Esophagus muscularis mucosa (tissue), 4 donors: ENCODE data around the gene ARID5A. TPM values are rescaled to one million over a fixed set of nuclear protein-coding genes. Genes with fewer than 3 reads are reported as not detected.

Experiments
- DNase-seq: peaks from one replicate; pipeline ENCODE4 v3.0.0-alpha.2; 2017; ENCODE audit errors: extremely low spot score
- H3K27ac ChIP-seq, 4 donors: fragments of 200-600 bp; sonication (generic); replicated peaks in 1 of 4; 1 replicate in 3 of 4; 2 replicates in 1 of 4; pipeline ENCODE4 v1.5.1; 2016 to 2019; ENCODE audit warnings: mild to moderate bottlenecking in 1 of 4
- H3K27me3 ChIP-seq, 4 donors: fragments of 200-600 bp; sonication (generic); one replicate each; pipeline versions ENCODE4 v1.5.1 to v1.6.0; 2016 to 2019
- H3K36me3 ChIP-seq, 4 donors: fragments of 200-600 bp; sonication (generic); one replicate each; pipeline ENCODE4 v1.5.1; 2016 to 2019
- H3K4me1 ChIP-seq, 4 donors: fragments of 200-600 bp; sonication (generic); one replicate each; pipeline ENCODE4 v1.5.1; 2016 to 2019
- H3K4me3 ChIP-seq, 4 donors: fragments of 200-600 bp; sonication (generic); 1 replicate in 2 of 4; 2 replicates in 2 of 4; pipeline ENCODE4 v1.5.1; 2016 to 2019; ENCODE audit warnings: mild to moderate bottlenecking in 4 of 4, moderate library complexity in 1 of 4
- H3K9me3 ChIP-seq, 4 donors: fragments of 200-600 bp; sonication (generic); 1 replicate in 3 of 4; 2 replicates in 1 of 4; pipeline ENCODE4 v1.5.1; 2016 to 2019
- CTCF ChIP-seq, 3 experiments: fragments of 200-600 bp in 2 of 3; fragments of 450-650 bp in 1 of 3; sonication (generic) in 2 of 3; IDR thresholded peaks; one replicate each; pipeline ENCODE4 v1.5.1; 2017 to 2019; ENCODE audit warnings: antibody characterized with exemption in 3 of 3, mild to moderate bottlenecking in 2 of 3, moderate library complexity in 1 of 3
- EP300 ChIP-seq: sonication (generic); formaldehyde crosslinking; IDR thresholded peaks from one replicate; pipeline ENCODE4 v1.6.1; 2017; ENCODE audit warnings: antibody characterized with exemption
- POLR2A ChIP-seq: fragments of 450-650 bp; IDR thresholded peaks from one replicate; pipeline ENCODE4 v1.6.1; 2017; ENCODE audit warnings: antibody characterized with exemption, moderate library complexity, mild to moderate bottlenecking, low read depth
- POLR2AphosphoS5 ChIP-seq, 2 donors: sonication (generic); formaldehyde crosslinking; IDR thresholded peaks; one replicate each; pipeline ENCODE4 v1.6.1; 2017; ENCODE audit warnings: antibody characterized with exemption in 2 of 2
- WGBS: methylation state at CpG from one replicate; pipeline ENCODE4 v1.1.5; 2018; 5-methylcytosine and 5-hydroxymethylcytosine counted together
- intact Hi-C: fragments of 100-400 bp; cut with DNase I; formaldehyde crosslinking; loops from one replicate; pipeline ENCODE4 v1.15.1; 2023
- total RNA-seq, 4 donors: library from RNA; depleted of rRNA; stranded (reverse); fragments of >200 nt; gene quantifications; one replicate each; pipeline versions ENCODE4 v1.1.0 to v1.2.1, GENCODE V29; 2016

The ARID5A gene
- total RNA-seq, 4 donors from 2014 or later: 26.2 to 238 (median 70.7) TPM

GRCh38 chr2:96601382-96602292 lies 65.1 kb downstream of the ARID5A start:
- H3K9me3 ChIP-seq: no peaks in the 10 kb centered on the region
- peaks cover 0 to 19% (median 6%) of the 10 kb centered on the region in 4 donors for H3K4me1 ChIP-seq
- 86% methylated on average over 8 of the region's 8 CpGs for WGBS
- intact Hi-C loops: no loop called here
- DNase-seq: no peak
- TF ChIP-seq POLR2A (no peak), CTCF (IDR thresholded peaks at IDR 0.05) (no peak), POLR2AphosphoS5 (IDR thresholded peaks at IDR 0.05) (no peak), EP300 (no peak)
- peaks cover 66 to 99% (median 93%) of the 10 kb centered on the region in 4 donors for H3K36me3 ChIP-seq
- no peaks in the 10 kb centered on the region for H3K27me3 ChIP-seq
- peak overlapping the region in 1 of 4 donors; percentile 30 for H3K27ac ChIP-seq
- no peak overlapping the region for H3K4me3 ChIP-seq

Other genes with a start within 250 kb of the ARID5A start
- gene SNRNP200, start 231.2 kb upstream of the ARID5A start, total RNA-seq: 100 to 1,000 TPM in 2 of 4 donors, 10 to 100 TPM in 2; 73.7 to 106 (median 90.8) TPM
- 1 to 10 TPM in 2 of 4 donors, under 1 TPM in 2; 0.42 to 1.4 (median 0.93) TPM for gene ITPRIPL1, start 211.4 kb upstream of the ARID5A start, total RNA-seq
- 1 to 10 TPM in 2 of 4 donors, under 1 TPM in 2; 0.45 to 1.4 (median 0.87) TPM for gene NCAPH, start 201.0 kb upstream of the ARID5A start, total RNA-seq
- gene NEURL3, start 31.4 kb upstream of the ARID5A start, total RNA-seq: not detected
- gene KANSL3, start 101.6 kb downstream of the ARID5A start, total RNA-seq: 10 to 100 TPM; 54.2 to 63.1 (median 59.5) TPM
- under 1 TPM in 1 of 4 donors, not detected in 3; under 0.01 TPM for gene FER1L5, start 106.0 kb downstream of the ARID5A start, total RNA-seq
- gene LMAN2L, start 203.3 kb downstream of the ARID5A start, total RNA-seq: 10 to 100 TPM; 13.7 to 22.1 (median 21.2) TPM
- gene CNNM4, start 224.2 kb downstream of the ARID5A start, total RNA-seq: 1 to 10 TPM; 3.3 to 7.5 (median 5.3) TPM